Ecto neural progenitor cell (in vitro differentiated cells): ENCODE data around the gene SARM1.
"Not testable (repeated sequence)": the region's sequence is repeated elsewhere in the genome, so short reads cannot be mapped to it uniquely, and the experiment has no call there.

Source experiments
- DNase-seq: peaks from one replicate; pipeline ENCODE4 v3.0.0-alpha.2; 2018; ENCODE audit warnings: low spot score

The SARM1 gene

DNA sequence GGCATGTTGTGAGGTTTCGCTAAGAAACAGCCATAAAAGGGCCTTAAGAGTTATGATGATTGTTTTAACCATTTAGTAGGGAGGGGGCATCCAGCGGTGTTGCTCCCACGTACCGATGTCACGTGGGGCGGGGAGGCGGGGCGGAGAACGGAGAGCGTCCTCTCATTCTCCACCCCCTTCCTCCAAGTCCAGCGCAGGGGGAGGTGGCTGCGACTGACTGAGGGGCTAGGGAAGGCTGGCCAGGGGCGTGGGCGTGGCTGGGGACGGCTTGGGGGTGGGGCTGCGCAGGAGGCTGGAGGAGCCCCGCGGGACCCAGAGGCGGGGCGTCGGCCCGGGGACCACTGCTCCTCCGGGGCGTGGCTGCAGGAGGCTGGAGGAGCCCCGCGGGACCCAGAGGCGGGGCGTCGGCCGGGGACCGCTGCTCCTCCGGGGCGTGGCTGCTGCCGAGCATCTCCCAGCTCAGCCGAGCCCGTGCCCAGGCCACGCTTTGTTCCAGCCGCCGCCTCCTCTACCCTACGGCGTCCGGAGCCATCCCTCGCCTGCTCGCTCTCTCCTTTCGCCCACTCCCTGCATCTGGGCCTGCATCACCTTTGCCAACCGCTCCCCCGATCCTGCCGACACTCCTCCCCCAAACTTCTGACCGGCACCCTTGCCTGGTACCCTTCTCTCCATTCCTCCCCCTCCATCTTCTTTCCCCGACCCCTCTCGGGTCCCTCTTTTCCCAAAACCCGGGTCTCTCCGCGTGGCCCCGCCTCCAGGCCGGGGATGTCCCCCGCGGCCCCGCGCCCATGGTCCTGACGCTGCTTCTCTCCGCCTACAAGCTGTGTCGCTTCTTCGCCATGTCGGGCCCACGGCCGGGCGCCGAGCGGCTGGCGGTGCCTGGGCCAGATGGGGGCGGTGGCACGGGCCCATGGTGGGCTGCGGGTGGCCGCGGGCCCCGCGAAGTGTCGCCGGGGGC lies at the start of gene SARM1:
Gene SARM1 (plus strand): TSS at position 450 of the 958 bp plus-strand sequence. CDS start 339 bp downstream, at position 789.
- peak; percentile 99 for DNase-seq

DNA sequence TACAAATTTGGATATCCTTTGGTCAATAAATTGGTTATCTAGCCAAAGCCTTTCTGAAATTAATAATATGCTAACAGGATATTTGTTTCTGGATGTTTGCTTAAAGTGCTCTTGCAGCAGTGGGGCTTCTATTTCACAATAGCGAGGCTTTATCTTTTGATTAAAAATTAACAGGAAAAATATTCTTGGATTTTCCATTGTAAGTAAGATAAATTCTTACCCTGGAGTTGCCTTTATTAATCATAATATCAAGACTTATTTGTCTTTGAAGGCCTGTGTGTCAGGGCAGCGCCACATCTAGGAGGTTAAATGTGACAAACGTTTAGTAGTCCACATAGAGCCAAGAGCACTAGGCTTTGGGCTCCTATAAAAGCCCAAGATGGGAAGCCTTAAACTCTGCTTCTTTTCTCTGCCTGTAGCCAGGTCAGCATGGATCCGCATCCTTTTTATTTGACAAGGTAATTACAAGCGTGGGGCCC lies 47.2 kb upstream of the SARM1 start:
- peak; percentile 18 for DNase-seq

DNA sequence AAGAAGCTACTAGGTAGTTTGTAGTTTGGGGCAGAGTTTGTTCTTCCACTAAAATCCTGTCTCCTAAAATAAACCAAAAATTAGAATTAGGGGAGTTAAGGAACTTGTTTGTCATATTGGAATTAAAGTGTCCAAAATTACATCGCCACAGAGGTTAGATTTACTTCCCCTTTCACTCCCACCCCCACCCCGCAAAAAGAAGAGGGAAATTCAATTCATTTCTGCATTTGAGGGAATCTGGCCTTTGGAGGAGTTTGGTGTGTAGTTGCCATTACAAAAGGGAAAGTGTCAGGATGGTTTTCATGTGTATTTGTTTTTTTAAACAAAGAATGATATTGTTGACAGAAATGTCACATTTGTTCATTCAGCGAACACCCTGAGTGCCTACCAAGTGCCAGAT lies 46.7 kb upstream of the SARM1 start:
- no peak for DNase-seq

DNA sequence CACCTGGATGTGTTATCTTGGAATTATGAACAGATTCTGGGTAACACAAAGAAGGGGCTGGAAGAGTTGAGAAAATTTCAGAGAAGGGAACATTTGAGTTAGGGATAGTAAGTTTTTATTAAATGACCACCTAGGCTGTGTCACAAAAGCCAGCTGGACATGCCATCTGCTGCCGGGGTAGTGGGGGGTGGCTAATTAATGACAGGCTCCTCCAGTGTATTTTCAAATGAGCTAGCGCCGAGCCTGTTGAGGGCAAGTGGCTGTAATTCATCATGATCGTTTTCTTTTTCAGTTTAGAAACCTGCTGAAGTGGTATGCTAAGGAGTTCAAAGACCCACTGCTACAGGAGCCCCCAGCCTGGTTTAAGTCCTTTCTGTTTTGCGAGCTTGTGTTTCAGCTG lies 46.3 kb upstream of the SARM1 start:
- DNase-seq = peak; percentile 36

DNA sequence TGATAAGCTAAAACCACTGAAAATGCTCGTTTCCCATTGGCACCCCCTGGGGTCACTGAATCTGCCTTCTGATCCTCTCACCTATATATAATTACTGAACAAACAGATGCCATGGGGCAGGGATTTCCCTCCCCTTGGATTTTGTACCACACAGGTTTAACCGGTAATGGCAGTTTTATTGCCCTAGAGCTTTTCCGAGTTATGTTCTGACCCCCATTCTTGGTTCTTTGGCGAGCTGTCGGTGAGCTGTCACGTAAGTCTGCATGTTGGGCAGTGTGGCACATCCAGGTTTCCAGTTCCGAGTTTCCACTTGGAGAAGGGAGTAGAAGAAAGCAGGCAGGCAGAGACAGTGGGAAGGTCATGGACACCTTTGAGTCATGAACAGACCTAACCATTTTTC lies 45.4 kb upstream of the SARM1 start:
- DNase-seq = peak; percentile 16

DNA sequence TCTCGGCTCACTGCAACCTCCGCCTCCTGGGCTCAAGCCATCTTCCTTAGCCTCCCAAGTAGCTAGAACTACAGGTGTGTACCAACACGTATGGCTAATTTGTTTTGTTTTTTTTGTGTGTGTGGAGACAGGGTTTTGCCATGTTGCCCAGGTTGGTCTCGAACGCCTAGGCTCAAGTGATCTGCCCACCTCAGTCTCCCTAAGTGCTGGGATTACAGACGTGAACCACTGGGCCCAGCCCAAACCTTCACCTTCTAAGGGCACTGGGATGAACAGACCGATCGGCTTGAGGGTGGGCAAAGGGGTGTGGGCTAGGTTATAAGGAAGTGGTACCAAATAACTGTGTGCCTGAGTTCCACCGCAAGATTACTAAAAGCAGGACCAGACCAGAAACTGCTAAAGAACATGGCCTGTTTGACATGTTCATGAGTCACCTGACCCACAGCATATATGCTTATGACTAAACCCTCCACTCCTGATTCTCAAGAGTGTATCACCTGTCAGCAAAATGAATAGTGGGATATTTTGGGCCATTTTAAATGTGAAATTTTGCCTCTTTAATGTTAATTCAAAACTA lies 44.4 kb upstream of the SARM1 start:
- DNase-seq = peak; percentile 25

DNA sequence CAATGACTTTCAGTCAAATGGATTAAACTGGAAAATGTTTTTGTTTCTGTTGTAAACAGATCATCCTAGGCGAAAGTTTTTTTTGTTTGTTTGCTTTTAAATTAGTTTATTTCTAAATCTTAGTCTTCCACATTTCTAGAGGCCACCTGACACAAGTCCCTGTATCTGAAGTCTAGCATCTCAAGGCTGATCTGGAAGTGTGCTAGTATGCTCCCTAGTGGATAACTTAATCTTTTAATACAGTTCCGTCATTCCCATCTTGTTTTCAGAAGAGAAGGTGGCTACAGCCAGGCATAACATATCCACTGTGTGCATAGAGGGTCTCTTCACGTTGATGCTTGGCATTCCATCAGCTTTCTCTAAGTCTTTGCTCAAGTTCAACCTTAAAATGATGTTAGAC lies 43.8 kb upstream of the SARM1 start:
- DNase-seq = peak; percentile 25

DNA sequence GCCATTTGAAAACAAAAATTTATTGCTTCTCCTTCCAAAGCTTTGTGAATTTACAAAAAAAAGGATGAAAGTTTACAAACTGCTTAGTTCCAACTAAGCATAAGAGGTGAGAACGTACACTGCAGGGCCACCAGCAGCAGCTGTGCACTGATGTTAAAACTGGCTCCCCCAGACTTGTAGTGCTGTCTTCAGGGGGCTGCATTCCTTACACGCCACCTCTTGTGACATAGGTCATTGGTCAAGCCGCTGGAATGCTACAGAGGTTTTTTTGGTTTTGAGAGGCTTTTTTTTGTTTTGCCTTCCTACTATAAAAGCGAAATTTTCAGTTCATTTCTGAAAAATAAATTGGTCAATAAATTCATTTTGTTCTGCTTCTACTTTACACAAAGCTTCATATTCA lies 43.2 kb upstream of the SARM1 start:
- DNase-seq = no peak

DNA sequence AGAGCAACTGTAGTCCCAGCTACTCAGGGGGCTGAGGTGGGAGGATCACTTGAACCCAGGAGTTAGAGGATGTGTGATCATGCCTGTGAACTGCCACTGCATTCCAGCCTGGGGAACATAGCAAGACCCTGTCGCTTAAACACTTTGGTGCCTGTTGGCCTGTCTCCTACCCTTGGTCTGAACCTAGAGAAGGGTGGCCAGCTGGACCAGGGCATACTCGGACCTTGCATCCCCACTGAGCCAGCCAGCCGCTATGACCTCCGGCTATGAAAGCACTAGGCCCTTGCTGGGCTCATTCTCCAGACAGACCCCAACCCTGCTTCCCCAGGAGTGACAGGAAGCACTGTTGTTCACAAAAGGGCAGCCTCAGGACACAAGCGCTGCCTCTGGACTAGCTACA lies 40.8 kb upstream of the SARM1 start:
- no peak for DNase-seq

DNA sequence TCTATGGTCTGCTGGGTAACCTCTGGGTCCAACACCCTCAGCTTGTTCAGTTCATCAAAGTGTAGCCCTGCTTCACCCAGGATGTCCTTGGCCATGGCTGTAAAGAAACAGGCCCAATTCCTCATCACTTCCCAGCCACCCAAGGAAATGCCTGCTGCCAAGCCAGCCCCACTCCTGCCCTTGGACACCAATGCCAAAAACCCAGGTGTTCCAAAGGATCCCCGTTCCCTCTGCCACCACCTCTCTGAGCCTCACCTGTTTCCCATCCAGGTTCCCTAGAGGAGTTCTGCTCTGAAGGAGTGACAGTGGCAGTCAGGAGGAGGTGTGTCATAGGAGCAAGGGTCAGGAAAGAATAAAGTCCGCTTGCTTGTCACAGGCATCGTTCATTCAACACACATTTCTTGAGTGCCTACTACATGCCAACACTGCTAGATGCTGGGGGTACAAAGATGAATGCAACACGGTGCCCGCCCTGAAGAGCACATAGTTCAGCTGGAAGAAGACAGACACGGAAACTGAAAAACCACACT lies 39.5 kb upstream of the SARM1 start:
- no peak for DNase-seq

DNA sequence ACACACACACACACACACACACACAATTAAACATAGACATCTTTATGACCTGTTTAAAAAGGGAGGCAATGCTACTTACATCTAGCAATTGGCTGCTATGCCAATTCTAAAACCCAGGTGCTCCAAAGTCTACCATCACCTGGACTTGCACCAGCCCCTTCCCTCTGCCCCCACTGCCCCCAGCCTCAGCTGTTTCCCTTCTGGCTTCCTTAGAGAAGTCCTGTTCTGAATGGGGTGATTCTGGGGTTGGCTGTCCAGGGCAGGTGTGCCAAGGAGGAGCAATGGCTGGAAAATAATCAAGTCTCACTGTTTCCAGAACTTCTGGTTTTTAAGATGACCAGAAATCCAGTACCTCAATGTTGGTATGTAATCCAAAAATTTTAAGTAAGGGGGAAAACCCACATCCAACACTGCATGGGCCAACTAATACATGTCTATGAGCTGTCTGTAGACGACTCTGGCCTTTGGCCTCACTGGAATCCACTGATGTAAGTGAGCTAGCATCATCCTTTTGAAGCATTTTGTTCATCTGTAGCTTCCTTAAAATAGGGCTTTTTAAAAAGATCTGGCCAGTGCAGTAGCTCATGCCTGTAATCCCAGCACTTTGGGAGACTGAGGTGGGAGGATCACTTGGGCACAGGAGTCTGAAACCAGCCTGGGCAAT lies 38.3 kb upstream of the SARM1 start:
- no peak for DNase-seq

DNA sequence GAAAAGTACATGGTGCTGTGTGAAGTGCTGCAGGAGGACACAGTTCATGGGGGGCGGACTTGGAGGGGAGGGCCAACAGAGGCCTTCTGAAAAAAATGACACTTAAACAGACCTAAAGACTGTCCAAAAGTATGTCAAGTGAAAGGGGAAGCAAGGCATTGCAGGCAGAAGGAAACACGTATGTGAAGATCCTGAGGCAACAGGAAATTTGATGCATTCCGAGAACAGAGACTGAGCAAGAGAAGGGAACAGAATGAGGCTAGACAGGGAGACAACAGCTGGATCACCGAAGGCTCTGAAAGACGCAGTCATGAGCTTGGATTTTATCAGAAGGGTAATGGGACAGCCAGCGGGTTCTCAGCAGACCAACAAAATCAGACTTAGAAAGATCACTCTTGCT lies 37.3 kb upstream of the SARM1 start:
- no peak for DNase-seq

DNA sequence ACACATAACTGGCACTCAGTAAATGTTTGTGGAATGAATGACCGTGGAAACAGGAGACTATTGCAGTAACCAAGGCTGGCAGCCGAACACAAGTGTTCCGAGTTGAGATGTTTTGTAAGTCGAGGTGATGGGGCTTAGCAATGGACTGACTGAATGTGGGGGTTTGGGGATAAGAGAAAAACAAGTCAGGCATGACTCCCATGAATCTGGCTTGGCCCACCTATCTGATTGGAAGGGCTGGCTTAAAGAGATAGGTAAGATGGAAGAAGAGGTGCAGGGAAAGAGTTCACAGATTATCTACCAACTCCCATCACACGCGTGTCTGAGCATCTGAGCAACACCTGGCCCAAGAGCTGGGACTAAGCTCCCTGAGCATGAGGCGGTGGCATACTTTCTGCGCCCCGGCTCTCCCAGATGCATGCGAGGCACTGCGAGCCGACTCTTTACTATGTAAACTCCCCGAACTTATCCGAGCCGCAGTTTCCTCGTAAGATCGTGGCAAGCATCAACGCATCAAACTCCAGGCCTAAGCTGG lies 36.8 kb upstream of the SARM1 start:
- DNase-seq = no peak

DNA sequence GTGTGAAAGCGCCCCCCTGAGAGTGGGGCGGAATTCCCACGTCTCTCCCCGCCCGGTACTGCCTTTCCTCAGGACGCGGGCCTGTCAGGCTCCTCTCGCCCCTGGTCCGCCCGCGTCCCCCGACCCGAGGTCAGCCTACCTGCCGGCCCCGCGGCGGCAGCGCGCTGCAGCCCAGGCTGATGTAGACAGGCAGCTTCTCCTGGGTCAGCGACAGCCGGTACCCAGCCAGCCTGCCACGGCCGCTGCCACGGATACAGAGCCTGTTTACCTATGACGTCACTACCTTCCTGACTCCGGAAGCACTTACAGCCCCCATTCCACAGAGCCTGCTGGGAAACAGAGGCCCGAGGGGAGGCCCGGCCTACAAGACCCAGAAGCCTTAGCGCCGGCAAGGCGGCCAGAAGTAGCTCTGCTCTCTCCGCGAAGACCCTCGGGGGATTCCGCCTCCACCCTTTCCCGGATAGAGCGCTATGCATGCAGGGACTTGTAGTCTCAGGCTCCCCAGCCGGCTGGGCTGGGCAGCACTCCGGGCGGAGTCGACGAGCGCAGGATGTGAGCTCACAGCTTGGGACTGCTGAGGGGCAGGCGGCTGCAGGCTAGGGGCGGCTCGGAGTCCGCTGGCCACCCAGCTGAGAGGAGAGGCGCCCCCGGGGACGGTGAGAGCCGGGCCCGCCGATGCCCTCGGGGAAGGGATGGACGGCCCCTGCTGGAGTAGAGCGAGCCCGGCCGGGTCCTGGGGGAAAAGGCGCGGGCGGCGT lies 36.1 kb upstream of the SARM1 start, which contains the start of the genes IFT20 and TNFAIP1:
Gene IFT20 (minus strand): TSS at position 272 of the 758 bp plus-strand sequence. CDS start 3,487 bp downstream, outside the sequence.
Gene TNFAIP1 (plus strand): TSS at position 561 of the 758 bp plus-strand sequence. CDS start 3,761 bp downstream, outside the sequence.
- peak; percentile 100 for DNase-seq

DNA sequence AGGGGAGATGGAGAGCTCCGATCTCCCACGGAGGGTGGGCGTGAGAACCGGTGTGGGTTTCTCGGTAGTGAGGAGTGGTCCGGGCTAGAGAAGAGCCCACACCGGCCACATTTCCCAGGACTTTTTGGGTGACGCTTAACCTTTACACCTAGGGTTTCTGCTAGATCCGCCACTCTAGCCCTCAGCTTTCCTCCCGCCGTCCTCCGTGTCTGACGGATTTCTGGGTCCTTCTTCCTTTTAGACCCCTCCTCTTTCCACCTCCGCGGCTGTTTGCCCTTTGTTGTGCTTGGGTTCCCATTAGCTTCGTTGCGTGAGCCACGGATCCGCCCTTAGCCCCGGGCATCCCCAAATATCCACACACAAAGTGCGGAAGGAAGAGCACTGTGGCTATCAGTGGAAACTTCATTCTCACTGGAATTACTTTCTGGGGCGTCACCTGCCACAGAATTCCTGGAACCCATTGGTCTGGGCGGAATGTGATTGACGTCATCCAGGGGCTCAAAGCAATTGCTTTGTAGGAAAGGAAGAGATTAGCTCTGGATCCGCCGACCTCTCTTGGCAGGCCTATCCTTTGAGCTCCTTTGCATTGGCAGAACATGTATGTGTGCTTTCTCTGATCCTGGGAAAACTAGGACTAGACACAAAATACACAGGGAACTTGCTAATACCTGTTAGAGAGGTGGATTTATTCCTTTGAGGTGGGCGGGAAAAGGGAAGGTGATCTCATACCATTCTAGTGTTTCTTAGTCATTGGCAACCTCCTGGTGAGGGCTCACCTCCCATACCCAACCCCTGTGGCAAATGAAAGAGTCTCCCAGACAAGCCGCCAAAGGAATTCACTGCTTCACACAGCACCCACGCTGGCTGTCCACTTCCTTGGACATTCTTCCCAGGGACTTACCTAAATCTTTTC lies 35.3 kb upstream of the SARM1 start:
- DNase-seq = peak; percentile 88

DNA sequence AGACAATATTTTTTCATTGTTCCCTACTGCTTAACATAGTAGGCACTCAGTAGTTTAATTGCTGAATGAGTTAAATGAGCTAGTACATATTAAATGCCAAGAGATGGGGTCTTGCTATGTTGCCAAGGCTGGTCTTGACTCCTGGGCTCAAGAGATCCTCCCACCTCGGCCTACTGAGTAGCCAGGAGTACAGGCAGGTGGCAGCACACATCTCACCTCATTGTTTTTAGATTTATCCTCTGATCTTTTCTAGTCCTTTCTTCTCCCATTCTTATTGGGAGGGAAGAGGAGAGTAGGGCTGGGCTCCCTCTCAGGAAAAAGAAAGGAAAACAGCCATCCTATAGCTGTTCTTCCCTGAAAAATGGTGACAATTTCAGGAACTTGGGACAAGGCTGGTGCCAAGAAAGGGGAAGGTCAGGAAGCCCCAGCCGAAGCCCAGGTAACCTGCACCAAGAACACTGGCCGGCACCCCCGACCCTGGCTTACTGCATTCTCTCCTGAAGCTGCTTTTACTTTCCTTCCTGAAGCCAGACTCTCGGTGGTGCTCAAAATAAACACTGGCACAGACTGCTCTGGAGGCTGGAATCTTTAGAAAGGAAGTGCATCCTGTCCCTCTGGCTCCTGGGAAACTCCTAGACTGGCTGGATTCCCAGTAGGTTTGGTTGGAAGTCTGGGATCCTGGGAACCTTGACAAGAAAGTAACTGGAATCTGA lies 33.3 kb upstream of the SARM1 start:
- no peak for DNase-seq

DNA sequence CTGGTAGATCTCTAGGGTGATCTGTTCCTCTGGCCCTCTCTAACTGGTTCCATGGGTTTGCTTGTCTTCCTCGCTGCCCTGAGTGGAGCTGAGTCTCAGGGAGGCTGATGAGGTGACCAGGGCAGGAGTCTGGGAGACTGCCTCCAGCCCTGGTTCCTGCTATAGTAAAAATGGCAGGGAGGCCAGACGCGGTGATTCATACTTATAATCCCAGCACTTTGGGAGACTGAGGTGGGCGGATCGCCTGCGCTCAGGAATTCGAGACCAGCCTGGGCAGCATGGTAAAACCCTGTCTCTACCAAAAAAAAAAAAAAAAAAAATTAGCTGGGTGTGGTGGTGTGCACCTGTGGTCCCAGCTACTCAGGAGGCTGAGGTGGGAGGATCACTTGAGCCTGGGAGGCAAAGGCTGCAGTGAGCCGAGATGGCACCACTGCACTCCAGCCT lies 32.7 kb upstream of the SARM1 start:
- DNase-seq = not testable (repeated sequence)

DNA sequence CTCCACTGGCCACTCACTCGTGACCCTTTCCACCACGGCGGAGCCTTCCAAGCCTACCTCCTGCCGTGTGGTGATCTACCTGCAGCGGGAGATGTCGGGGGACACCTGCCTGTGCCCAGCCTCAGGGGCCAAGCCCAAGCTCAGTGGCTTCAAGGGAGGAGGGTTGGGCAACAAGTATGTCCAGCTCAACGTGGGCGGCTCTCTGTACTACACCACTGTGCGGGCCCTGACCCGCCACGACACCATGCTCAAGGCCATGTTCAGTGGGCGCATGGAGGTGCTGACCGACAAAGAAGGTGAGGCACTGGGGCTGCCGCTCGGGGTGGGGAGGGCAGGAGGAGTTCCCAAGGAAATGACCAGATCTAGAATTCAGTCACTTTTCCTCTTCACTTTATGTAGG lies 32.1 kb upstream of the SARM1 start:
- DNase-seq = no peak

DNA sequence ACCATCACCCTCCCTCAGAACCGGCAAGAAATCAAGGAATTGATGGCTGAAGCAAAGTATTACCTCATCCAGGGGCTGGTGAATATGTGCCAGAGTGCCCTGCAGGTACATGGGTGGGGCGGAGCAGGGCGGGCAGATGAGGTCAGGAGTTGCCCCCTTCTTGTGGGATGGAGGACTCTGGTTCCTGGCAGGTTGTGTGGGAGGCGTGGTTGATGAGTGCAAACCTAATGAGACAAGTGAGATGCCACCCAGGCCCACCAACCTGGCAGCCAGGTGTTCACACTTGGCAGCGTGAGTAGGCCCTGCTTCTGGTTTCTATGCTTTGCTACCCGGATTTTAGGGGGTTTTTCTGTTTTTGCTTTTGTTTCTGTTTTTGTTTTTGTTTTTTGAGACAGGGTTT lies 31.1 kb upstream of the SARM1 start:
- DNase-seq = no peak
